HG03039 (cell line): Measurements from ENCODE around the gene PLPPR1.

Experiments used
- ATAC-seq: cut with Tn5 transposase; IDR thresholded peaks from one replicate; pipeline ENCODE4 v1.9.1; 2021; ENCODE audit warnings: mild to moderate bottlenecking, moderate library complexity; ENCODE audit not compliant: unreplicated experiment

The PLPPR1 gene

DNA sequence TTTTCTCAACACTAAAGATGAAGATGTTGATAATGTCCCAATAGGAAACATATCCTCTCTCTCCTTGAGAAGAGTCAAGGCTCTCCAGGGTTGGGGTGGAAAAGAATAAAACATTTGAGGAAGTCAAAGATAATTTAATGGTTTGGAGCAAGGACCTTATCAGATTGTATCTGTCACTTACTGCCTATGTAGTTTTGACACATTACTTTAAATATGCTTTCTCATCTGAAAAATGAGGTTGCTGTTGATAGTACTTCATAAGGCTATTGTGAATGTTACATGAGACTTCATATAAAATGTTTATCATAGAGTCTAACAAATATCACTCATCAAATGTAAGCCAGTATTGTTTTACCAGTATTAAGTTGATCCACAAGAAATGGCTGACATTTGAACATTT lies 307.6 kb downstream of the PLPPR1 start:
- ATAC-seq = no peak

DNA sequence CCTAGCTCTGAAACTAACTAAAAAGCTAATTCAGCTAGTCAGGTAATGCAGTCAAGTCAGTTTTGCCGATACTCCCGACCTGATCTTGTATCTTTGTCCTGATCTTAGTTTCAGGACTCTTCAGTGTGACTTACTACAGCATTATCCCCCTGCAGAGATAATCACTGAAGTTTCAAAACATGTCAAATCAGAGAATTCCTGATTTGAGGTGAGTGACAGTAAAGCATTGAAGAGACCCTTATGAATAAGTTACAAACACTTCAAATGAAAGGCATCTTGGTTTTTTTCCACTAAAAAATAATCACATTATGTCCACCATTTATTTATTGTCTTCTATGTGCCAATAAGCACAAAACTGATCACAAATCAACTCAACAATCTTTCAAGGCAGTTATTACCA lies 308.7 kb downstream of the PLPPR1 start:
- ATAC-seq = no peak

DNA sequence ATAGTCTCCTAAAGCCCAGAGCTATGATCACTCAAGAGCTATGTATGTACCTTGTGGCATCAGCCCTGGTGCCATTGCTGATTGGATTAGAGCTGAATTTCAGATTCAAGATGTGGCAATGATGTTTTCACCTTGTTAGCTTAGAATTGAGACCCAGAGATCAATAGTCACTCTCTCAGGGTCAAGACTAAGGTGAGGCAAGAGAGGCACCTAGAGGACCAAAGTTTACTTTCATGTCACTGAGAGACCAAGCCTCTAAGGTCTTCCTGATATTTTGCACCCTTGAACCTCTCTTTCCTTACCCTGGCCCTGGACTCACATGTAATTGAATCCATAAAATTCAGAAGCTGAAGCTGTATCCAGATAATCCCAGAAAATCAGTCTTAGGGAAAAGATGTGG lies 313.4 kb downstream of the PLPPR1 start:
- ATAC-seq = no peak

DNA sequence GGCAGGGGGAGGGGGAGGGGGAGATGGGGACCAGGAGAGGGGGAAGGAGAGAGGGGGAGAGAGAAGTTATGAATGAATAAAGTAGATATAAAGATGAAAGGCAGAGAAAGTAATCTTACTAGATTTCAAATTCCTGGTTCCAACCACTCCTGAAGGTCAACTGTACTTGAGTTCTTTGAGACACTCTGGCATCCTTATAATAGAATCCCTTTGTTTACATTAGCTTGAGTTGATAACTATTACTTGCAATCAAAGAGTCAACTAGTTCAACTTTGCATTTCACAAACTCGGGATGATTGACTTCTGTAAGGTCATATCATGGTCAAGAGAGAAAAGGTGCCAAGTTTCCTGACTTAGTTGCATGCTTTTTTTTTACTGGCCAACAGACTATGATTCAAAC lies 314.1 kb downstream of the PLPPR1 start:
- ATAC-seq = no peak

DNA sequence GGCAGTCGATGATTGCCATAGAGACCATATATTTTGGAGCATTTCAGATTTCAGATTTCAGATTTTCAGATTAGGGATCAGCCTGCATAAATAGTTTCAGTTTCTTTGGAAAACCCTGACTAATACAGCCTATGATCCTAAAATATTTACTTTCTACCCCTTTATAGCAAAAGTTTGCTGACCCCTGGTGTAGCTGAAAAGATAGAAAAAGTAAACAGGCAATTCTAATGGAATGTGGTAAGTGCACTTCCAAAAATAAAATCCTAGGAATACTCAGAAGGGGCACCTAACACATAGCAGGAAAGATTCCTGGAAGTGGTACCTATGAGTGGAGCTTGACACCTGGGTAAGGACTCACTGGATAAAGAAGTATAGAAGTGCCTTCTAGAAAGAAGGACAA lies 321.8 kb downstream of the PLPPR1 start:
- no peak for ATAC-seq

DNA sequence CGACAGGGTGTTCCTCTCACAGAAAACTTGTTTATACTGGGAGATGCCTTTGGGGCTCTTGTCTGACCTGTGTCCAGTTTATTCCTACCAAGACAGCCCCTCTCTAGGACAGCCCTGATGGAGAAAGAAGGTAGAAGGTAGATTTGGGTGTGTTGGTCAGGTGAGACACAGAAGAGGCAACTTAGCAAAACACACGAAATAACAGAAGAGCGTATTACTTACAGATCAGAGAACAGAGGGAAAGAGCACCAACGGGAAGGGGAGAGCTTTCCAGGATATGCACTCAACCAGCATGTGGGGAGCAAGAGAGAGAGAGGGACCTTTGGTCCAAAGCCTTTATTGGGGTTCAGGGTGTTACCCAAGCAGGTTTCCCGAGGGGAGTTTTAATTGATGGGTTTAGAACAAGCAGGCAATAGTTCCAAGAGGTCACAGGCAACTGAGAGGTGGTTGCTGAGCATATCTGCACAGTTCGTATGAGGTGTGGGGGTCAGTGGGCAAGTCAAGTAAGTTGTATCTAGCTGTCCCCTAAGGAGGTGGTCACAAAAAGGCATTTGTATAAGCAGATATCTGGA lies 324.5 kb downstream of the PLPPR1 start:
- ATAC-seq = no peak

DNA sequence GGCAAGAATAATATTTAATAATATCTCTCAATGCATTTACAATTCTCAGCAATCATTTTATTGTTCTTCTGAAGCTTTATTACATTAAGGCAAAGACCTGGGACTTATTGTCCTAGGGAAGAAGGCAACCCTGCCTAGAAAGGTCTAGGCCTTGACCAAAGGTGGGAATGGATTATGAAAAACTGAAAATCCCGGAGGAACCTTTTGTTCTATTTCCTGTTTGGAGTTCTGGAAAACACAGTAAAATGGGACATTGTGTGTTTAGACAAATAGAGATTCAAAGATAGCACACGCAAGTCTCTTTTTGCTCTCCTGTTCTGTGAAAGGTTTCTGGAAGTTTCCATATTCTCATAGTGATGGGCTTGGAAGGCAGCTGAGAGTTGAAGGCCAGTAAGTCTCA lies 325.2 kb downstream of the PLPPR1 start:
- ATAC-seq = no peak

DNA sequence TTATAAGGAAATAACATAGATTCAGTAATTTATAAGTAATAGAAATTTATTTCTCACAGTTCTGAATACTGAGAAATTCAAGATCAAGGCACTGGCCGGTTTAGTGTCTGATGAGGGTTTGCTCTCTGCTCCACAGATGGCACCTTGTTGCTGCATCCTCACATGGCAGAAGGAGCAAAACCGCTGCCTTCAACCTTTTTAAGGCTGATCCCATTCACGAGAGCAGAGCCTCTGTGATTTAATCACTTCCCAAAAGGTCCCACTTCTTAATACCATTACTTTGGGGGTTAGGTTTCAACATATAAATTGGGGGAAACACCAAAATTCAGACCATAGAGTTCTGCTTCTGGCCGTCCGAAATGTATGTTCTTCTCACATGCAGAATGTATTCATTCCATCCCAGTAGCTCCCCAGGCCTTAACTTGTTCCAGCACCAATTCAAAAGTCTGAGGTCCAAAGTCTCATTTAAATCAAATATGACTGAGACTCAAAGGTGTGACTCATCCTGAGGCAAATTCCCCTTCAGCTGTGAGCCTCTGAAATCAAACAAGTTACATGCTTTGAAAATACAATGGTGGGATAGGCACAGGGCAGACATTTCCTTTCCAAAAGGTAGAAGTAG lies 325.7 kb downstream of the PLPPR1 start:
- ATAC-seq = no peak

DNA sequence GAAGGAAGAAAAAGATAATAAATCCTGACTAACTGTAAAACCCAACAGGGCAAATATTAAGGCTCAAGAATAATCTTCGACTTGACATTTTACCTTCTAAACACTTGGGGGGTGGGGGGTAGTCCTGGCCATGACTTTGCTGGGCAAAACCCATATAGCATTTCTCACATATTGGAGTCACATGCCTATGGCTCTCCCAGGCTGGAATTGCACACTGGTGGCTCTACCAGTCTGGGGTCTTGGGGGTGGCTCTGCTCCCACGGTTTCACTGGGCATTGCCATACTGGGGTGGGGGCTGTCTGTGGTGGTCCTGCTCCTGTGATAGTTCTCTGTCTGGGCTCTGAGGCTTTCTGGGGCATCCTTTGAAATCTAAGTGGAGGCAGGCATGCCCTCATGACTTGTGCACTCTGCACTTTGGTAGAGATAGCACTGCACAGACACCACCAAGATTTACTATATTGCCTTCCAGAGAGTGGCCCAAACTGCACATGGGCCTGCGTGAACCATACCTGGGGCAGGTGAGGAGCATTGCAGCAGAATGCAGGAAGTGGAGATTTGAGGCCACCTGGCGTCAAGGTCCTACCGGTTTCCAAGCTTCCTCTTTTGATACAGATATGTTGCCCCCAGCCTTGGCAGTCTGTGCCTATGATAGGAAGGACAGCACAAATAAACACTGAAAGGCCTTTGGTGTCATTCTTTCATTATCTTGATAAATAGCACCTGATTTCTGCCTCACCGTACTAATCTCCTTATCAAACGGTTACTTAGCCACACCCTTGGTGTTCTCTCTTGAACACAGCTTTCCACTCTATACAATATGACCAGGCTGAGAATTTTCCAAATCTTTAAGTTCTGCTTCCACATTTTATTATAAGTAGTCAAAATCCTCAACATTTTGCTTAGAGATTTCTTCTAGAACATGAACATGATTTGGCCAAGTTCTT lies 326.5 kb downstream of the PLPPR1 start:
- ATAC-seq = no peak

DNA sequence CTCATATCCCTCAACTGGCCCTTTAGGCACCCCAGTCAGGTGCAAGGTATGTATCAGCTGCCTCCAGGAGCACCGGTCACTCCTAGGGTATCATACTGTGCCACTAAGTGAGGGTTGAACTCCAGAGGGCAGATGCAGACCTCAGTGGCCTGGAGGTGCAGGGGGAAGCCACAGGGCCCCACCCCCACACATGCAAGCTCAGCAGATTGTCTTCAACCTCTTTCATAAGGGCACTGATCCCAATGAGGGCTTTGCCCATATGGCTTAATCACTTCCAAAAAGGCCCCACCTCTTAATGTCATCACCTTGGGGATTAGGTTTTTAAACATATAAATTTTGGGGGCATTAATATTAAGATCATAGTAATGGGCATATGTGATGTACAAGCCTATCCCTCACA lies 328.1 kb downstream of the PLPPR1 start:
- ATAC-seq = no peak

DNA sequence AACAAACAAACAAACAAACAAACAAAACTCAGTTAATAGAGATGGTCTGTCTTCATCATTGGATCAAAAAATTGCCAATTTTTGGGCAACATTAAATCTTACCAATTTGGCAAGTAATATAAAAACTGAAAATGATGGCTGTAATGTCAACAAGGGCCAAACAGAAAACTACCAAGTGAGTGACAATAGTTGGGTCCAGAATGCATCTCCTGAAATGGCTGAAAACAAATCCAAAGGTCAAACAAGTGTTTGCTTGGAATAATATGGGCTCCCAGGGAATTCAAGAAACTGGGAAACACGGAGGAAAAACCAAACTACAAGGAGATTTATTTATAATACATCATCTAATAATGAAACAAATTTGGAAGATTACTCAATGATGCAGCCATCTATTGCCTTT lies 331.2 kb downstream of the PLPPR1 start:
- no peak for ATAC-seq

DNA sequence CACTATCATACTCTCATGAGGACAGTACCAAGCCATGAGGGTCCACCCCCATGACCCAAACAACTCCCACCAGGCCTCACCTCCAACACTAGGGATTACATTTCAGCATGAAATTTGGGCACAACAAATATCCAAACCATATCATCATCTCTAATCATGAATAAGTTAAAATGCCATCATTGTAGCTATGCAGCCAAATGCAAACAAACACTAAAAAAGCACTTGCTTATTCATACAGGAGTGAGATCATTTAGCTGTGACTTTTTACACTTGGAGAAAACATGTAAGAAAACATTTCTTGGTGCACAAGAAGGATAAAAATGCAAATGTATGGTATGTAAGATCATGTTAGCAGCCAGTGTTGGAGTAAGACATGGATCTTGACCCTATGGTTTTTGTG lies 332.1 kb downstream of the PLPPR1 start:
- no peak for ATAC-seq

DNA sequence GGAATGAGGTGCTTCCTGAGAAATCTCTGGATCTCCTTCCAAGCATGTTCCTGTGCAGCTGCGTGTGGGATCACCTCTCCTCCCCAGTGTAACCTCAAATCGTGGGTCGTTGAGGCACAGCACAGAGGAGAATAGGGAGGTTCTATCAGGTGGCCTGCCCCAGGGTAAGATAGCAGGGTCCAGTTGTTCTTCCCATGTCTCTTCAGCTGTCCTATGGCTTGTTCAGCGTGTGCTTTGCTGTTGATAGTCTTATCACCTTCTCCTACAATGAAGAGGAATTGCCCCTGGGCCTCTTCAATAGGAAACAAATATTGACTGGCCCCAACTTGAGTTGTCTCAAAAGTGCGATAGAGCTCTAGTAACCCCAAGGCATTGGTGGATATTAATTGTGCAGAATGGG lies 333.9 kb downstream of the PLPPR1 start:
- no peak for ATAC-seq

DNA sequence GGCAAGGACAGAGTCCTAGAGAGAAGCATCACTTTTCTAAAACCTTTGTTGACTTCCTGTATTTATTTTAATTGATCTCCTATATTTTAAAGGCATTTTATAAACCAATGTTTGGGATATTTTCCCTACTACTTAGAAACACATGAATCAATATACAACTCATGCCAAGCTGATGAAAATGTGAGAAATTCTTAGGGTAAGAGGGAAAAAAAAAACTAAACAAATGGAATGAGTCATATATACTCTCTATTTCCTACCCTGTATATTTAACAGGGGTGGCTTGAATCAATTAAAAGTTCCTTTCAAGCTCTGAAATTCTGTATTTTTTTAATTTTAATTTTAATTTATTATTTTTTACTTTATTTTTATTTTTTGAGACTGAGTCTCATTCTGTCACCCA lies 336.7 kb downstream of the PLPPR1 start:
- no peak for ATAC-seq

DNA sequence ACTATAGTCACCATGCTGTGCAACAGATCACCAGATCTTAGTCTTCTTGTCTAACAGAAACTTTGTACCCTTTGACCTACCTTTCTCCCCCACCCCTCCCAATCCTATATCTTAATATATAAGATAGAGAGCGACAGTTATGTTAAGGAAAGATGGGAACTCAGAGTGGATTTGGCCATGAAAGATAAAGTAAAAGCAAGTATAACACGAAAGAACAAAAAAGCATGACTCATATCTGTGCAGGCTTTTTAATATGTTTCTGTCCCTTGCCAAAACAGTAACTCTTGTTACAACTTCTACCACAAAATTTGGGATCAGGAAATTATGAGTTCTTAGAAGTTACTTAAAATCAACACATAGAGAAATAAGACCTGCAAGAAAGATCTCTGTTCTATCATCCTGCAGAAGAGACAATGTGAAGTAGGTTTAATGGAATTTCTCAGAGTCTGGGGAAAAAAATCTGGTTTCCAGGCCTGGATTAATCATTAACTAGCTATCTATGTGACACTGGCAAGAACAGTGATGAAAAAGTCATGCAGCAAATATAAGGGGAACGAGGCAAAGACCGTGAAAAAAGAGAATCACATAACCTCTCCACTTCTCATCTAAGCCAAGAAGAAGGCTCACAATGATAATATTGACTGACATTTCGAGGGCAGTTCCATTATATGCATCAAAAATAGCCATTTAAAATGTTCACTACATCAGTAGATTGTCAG lies 337.7 kb downstream of the PLPPR1 start:
- ATAC-seq = no peak

DNA sequence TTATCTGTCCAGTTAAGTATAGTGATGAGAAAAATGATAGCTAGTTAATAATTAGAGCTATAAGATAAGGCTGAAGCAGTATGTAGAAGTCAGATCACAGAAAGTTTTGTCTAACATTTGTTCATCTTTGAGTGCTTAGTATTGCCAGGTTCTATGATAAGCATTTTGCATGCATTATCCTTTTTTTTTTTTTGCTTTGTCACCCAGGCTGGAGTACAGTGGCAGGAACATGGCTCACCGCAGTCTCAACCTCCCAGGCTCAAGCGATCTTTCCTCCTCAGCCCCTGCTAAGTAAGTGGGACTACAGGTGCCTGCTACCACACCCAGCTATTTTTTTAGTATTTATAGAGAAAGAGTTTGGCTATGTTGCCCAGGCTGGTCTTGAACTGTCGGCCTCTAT lies 338.8 kb downstream of the PLPPR1 start:
- ATAC-seq = no peak

DNA sequence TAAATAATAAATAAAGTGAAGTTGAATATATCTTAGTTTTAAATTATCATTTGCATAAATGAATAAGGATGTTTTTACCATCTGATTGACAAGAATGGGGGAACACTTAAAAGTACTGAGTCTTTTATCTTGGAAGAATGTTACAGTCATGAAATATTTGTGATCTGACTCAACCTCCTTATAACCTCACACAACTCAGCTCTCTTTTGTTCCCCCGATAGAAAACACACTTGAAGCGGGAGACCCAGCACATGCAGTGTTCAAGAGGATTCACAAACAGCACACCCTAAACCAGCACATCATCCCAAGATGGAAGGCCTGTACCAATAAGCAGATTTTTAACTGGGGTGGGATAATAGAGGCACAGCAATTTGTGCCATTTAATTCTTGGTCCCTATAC lies 340.8 kb downstream of the PLPPR1 start:
- ATAC-seq = no peak

DNA sequence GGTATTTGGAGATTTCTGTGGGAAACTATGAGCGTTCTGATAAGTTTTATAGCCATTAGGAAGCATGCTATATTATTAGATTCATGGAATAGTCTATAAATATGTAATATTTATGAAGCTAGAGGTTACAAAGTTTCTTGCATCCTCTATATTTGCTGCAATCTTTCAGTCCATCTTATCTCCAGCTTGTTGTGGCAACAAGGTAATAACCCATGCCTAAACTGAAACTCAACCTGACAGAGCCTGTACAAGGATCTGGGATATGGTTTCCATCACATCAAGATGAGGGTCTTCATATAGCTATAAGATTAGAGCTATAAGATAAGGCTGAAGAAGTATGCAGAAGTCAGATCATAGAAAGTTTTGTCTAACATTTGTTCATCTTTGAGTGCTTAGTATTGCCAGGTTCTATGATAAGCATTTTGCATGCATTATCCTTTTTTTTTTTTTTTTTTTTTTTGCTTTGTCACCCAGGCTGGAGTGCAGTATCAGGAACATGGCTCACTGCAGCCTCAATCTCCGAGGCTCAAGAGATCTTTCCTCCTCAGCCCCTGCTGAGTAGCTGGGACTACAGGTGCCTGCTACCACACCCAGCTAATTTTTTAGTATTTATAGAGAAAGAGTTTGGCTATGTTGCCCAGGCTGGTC lies 341.5 kb downstream of the PLPPR1 start:
- no peak for ATAC-seq

DNA sequence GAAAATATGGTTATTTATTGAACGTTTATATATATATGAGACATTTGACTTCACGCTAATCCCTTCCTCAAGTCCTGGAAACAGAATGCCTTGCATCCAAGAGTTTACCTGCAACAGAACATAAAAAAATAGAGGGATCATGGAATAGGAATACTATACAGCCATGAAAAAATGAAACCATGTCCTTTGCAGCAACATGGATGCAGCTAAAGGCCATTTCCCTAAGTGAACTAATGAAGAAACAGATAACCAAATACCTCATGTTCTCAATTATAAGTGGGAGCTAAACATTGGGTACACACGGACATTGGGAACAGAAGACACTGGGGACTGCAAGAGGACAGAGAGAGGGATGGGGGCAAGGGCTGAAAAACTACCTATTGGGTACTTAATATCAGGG lies 343.3 kb downstream of the PLPPR1 start:
- no peak for ATAC-seq

DNA sequence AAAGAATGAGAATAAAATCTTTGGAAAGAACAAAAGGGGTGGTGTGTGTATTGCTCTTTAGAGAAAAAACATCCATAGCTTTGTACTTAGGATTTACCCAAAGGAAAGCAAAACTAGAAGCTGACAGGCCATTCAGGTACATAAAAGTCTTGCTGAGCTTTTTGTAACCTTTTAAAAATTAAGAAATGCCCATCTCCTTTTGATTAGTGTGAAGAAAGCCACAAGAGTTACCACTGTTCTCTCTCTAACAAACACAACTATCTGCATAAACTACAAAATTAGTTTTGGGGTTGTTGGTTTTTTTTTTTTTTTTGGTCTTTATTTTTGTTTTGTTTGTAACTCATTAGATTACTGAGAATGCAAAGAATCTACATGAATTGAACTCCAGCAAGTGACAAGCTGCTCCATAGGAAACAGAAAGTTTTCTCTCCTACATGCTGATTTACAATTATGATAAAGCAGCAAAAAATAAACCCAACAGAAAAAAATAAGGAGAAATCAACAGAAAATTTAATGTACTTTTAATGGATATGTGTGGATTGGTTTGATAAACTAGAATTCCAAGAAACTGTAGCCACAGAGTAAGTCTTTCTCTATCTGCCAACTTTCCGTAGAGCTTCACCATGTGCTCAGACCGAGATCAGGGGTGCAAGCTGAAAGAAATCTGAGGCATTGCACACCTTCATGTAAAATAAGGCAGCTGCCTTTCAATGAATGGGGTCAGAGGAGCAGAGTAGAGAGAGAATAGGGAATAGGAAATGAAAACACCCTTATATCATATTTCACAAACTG lies 344.0 kb downstream of the PLPPR1 start:
- no peak for ATAC-seq
